ENCODE data around the gene RBM20.

DNA sequence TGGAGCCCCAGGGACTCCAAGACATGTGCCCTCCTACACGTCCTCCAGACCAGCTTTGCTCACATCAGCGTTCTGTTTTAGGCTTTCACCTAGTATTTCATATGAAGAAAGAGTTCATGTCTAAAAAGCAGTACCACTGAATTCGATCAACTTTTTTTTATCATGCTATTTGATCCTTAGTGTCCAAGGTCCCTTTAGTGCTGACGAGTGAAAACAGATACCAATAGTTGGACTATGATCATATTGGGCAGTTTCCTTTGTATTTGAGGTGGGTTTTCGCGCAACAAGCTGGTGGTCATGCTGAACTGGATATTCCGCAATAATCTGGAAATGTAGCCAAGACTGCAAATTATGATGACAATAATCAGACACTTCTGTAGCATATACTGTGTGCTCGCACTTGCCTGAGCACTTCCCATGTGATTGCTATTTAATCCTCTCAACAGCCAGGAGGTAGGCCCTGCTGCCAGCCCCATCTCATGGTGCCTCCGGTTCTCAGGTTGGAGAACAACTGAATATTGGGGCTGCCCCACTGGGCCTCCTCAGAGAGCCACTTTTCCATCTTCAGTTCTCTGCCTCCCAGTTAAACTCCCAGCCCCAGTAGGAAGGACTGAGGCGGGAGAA is 65.9 kb downstream of the RBM20 start:
- TF ChIP-seq, protein P1, sequence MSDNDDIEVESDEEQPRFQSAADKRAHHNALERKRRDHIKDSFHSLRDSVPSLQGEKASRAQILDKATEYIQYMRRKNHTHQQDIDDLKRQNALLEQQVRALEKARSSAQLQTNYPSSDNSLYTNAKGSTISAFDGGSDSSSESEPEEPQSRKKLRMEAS (IDR thresholded peaks at IDR 0.05) = no peak
- TF ChIP-seq, protein P2, sequence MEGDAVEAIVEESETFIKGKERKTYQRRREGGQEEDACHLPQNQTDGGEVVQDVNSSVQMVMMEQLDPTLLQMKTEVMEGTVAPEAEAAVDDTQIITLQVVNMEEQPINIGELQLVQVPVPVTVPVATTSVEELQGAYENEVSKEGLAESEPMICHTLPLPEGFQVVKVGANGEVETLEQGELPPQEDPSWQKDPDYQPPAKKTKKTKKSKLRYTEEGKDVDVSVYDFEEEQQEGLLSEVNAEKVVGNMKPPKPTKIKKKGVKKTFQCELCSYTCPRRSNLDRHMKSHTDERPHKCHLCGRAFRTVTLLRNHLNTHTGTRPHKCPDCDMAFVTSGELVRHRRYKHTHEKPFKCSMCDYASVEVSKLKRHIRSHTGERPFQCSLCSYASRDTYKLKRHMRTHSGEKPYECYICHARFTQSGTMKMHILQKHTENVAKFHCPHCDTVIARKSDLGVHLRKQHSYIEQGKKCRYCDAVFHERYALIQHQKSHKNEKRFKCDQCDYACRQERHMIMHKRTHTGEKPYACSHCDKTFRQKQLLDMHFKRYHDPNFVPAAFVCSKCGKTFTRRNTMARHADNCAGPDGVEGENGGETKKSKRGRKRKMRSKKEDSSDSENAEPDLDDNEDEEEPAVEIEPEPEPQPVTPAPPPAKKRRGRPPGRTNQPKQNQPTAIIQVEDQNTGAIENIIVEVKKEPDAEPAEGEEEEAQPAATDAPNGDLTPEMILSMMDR (IDR thresholded peaks at IDR 0.05) = no peak
- TF ChIP-seq POLR2A (IDR thresholded peaks at IDR 0.05; ENCODE audit: low read length) = no peak
- no peak for TF ChIP-seq CHD2 (IDR thresholded peaks at IDR 0.05; ENCODE audit: low read length, partially characterized antibody)
- TF ChIP-seq ZFP36 (IDR thresholded peaks at IDR 0.05; ENCODE audit: borderline replicate concordance, partially characterized antibody) = no peak
- TF ChIP-seq MAZ (IDR thresholded peaks at IDR 0.05; ENCODE audit: borderline replicate concordance, low read depth, low read length) = no peak

Data from A549 (cell line).